Measurements from ENCODE around the gene AIRE. TPM values are rescaled to one million over a fixed set of nuclear protein-coding genes. Genes with fewer than 3 reads are reported as not detected.

AIRE gene
- total RNA-seq, 2 experiments from 2014 or later = 0.11 to 0.16 TPM

- Mint-ChIP-seq H3K27ac (no peak overlapping the region), H3K9me3 (no peaks in the 10 kb centered on the region), H3K4me3 (no peak overlapping the region), H3K36me3 (ENCODE audit: low read depth) (no peaks in the 10 kb centered on the region), H3K27me3 (no peaks in the 10 kb centered on the region), H3K4me1 (ENCODE audit: low read depth) (no peaks in the 10 kb centered on the region)
- no peaks in the 10 kb centered on the region for H3K27me3 ChIP-seq (ENCODE audit: control insufficient read depth in 1 of 2, insufficient read depth in 2 of 2, low read length in 2 of 2)
- H3K9me3 ChIP-seq (ENCODE audit: control insufficient read depth in 1 of 2, insufficient read depth in 1 of 2, low read length in 2 of 2) = no peaks in the 10 kb centered on the region
- no peaks in the 10 kb centered on the region for H3K36me3 ChIP-seq (ENCODE audit: insufficient read depth, low read length)
- POLR2A ChIA-PET = no interaction called here
- H3K4me1 ChIP-seq (ENCODE audit: insufficient read depth, low read length) = no peaks in the 10 kb centered on the region
- CTCF ChIA-PET = no interaction called here
- TF ChIP-seq, protein P1, sequence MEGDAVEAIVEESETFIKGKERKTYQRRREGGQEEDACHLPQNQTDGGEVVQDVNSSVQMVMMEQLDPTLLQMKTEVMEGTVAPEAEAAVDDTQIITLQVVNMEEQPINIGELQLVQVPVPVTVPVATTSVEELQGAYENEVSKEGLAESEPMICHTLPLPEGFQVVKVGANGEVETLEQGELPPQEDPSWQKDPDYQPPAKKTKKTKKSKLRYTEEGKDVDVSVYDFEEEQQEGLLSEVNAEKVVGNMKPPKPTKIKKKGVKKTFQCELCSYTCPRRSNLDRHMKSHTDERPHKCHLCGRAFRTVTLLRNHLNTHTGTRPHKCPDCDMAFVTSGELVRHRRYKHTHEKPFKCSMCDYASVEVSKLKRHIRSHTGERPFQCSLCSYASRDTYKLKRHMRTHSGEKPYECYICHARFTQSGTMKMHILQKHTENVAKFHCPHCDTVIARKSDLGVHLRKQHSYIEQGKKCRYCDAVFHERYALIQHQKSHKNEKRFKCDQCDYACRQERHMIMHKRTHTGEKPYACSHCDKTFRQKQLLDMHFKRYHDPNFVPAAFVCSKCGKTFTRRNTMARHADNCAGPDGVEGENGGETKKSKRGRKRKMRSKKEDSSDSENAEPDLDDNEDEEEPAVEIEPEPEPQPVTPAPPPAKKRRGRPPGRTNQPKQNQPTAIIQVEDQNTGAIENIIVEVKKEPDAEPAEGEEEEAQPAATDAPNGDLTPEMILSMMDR (IDR thresholded peaks at IDR 0.05) = no peak
- DNase-seq (peak in 1 of 14 experiments; percentile 13), ATAC-seq (ENCODE audit: poor library complexity) (no peak)
- no peak overlapping the region for H3K4me3 ChIP-seq (ENCODE audit: low read length)
- H3K27ac ChIP-seq (ENCODE audit: low read depth in 1 of 2, low read length in 2 of 2) = no peak overlapping the region
- intact Hi-C loops (cut with DNase I, micrococcal nuclease) = no loop called here
Measured at GRCh38 chr21:44272284-44272858, 13.3 kb upstream of the AIRE start.

- ATAC-seq (ENCODE audit: poor library complexity) (no peak), DNase-seq (peak in 1 of 14 experiments; percentile 6)
- no peaks in the 10 kb centered on the region for H3K27me3 Mint-ChIP-seq
- H3K4me3 Mint-ChIP-seq = no peak overlapping the region
- CTCF ChIA-PET = no interaction called here
- Histone ChIP-seq H3K36me3 (ENCODE audit: insufficient read depth, low read length) (no peaks in the 10 kb centered on the region), H3K27me3 (ENCODE audit: control insufficient read depth in 1 of 2, insufficient read depth in 2 of 2, low read length in 2 of 2) (no peaks in the 10 kb centered on the region), H3K4me3 (ENCODE audit: low read length) (no peak overlapping the region), H3K27ac (ENCODE audit: low read depth in 1 of 2, low read length in 2 of 2) (no peak overlapping the region), H3K4me1 (ENCODE audit: insufficient read depth, low read length) (no peaks in the 10 kb centered on the region), H3K9me3 (ENCODE audit: control insufficient read depth in 1 of 2, insufficient read depth in 1 of 2, low read length in 2 of 2) (no peaks in the 10 kb centered on the region)
- H3K9me3 Mint-ChIP-seq = no peaks in the 10 kb centered on the region
- H3K36me3 Mint-ChIP-seq (ENCODE audit: low read depth) = no peaks in the 10 kb centered on the region
- intact Hi-C loops (cut with DNase I, micrococcal nuclease) = no loop called here
- no peak overlapping the region for H3K27ac Mint-ChIP-seq
- TF ChIP-seq, protein P1 (IDR thresholded peaks at IDR 0.05) = no peak
- no peaks in the 10 kb centered on the region for H3K4me1 Mint-ChIP-seq (ENCODE audit: low read depth)
- POLR2A ChIA-PET = no interaction called here
Measured at GRCh38 chr21:44273046-44273445, 12.6 kb upstream of the AIRE start.

GRCh38 chr21:44275041-44275440 is 10.6 kb upstream of the AIRE start:
- H3K27ac Mint-ChIP-seq = no peak overlapping the region
- TF ChIP-seq, protein P1 (IDR thresholded peaks at IDR 0.05) = no peak
- Histone ChIP-seq H3K27ac (ENCODE audit: low read depth in 1 of 2, low read length in 2 of 2) (no peak overlapping the region), H3K4me1 (ENCODE audit: insufficient read depth, low read length) (no peaks in the 10 kb centered on the region), H3K36me3 (ENCODE audit: insufficient read depth, low read length) (no peaks in the 10 kb centered on the region), H3K4me3 (ENCODE audit: low read length) (no peak overlapping the region), H3K27me3 (ENCODE audit: control insufficient read depth in 1 of 2, insufficient read depth in 2 of 2, low read length in 2 of 2) (no peaks in the 10 kb centered on the region), H3K9me3 (ENCODE audit: control insufficient read depth in 1 of 2, insufficient read depth in 1 of 2, low read length in 2 of 2) (no peaks in the 10 kb centered on the region)
- no peaks in the 10 kb centered on the region for H3K36me3 Mint-ChIP-seq (ENCODE audit: low read depth)
- H3K27me3 Mint-ChIP-seq = no peaks in the 10 kb centered on the region
- CTCF ChIA-PET = no interaction called here
- no peak for ATAC-seq (ENCODE audit: poor library complexity)
- POLR2A ChIA-PET = no interaction called here
- intact Hi-C loops (cut with DNase I, micrococcal nuclease) = no loop called here
- no peak for DNase-seq
- H3K4me3 Mint-ChIP-seq = no peak overlapping the region
- H3K4me1 Mint-ChIP-seq (ENCODE audit: low read depth) = no peaks in the 10 kb centered on the region
- H3K9me3 Mint-ChIP-seq = no peaks in the 10 kb centered on the region

Measured in CD4-positive, alpha-beta T cell (primary cell).